ENCODE data around the gene HK3. TPM values are rescaled to one million over a fixed set of nuclear protein-coding genes. Genes with fewer than 3 reads are reported as not detected.
A peak's percentile ranks its signal among the peaks of the same experiment; 100 is the strongest.

The HK3 gene
- total RNA-seq, 1 experiment from 2014 or later, result not detected

DNA sequence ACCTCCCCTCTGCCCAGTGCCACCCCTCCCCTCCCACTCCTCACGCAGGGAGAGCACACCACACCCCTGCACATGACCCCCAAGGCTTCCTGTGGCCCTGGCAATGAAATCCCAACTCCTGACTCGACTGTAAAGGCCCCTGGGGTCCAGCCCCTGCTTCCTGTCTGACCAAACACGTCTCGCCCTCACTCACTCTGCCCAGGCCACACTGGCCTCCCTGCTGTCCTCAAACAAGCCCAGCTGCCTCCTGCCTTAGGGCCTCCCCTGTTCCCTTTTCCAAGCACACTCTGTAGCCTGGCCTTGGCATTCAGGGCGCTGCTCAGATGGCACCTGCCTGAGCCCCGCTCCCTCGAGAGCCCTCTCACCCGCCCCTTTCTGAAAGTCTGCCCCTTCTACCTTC is 42.4 kb downstream of the HK3 start:
- in situ Hi-C loops (cut with HindIII; ENCODE audit: low sequenced_read_pairs), result no loop called here

DNA sequence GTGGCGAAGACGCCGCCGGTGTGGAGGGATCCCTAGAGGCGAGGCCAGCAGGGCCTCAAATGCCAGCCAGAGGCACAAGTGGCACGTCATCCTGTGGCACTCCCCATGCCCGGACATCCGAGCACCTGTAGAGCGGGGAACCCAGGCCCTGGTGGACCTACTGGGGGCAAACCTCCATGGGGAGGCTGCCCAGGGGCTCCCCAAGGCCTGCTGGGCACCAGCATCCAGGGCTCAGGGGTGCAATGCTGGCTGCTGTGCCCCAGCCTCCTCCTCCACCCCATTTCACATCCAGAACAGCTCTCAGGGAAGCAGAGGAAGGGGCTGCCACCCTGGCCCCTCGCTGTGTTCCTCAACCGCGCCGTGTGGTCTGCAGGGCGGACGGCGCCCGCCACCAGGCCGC is 43.5 kb downstream of the HK3 start:
- in situ Hi-C loops (cut with HindIII; ENCODE audit: low sequenced_read_pairs), result no loop called here

More for the DNA sequence above, 42.4 kb downstream of the HK3 start:
- DNase-seq (ENCODE audit: low spot score), result no peak

DNA sequence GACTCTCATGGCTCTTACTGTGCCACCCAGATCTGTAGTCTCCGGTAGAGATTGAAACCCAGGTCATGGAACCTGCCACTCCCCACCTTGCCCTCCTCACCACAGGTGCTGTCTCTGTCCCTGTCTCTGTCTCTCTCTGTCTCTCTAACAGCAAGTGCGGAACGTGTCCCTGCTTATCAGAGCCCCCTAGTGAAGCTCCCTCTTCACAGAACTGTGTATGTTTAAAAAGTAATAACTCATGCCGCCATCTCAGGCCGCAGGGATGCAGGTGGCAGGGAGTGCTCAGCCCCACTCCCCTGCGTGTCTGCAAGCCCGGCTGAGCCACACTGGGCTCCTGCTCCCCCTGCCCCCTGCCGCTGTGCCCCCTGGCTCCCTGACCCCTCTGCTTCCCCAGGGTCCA is 45.0 kb downstream of the HK3 start:
- DNase-seq (ENCODE audit: low spot score), result no peak
- in situ Hi-C loops (cut with HindIII; ENCODE audit: low sequenced_read_pairs), result no loop called here

More for the DNA sequence above, 43.5 kb downstream of the HK3 start:
- no peak for DNase-seq (ENCODE audit: low spot score)

DNA sequence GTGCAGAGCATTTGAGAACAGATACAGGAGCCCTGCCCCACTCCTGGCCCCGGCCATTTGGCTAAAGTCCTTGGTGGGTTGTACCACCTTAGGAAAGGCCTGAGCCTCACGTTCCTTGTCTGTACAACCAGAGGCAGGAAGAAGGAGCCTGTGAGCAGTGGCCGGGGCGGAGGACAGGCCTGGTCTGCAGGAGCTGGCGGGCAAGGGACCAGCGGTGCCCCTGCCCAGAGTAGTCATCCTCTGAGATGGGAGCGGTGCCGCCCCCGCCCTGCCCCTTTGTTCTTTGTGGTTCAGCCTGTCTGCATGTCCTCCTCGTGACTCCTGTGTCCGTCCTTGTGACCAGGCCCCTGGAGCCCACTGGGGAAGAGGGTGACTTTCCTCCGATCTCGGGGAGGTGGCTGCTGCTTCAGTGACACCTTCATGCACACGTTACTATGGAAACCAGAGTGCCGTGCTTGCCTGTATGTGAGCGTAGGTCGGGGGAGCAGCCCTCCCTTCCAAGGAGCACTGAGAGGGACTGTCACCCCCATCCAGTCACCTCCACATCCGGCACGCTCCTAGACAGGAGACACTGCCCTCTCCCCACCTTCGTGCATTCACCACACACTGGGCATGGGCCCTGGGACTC is 45.9 kb downstream of the HK3 start:
- no peak for DNase-seq (ENCODE audit: low spot score)
- in situ Hi-C loops (cut with HindIII; ENCODE audit: low sequenced_read_pairs), result no loop called here

DNA sequence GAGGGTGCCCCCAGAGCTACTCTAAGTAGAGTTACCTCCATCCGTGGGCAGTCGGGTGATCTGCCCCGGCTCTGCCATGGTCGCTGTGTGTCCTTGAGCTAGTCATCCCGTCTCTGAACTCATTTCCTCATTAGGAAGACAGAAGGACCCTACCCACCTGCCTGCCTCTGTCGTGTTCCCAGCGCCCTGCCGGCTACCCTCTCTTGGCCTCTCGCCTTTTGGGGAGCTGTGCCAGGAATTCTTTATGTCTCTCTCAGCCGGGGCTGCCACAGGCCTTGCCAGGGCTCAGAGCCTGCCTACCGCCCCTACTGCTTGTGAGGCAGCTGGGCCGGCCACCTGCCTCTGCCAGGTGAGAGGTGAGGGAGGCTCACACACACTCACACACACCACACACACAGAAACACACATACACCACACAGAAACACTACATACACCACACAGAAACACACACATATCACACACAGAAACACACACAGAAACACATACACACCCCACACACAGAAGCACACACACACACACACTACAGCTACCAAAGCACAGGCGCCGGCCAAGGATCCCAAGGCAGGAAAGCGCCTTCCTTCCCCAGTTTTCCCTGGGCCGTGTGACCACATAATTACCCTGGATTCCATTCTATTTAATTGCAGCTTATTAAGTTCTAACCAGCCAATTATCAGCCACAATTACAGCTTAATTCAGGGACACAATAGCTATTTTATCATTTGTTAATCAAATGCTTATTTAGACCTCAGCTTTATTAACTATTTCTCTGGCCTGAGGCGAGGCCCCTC is 47.1 kb downstream of the HK3 start:
- DNase-seq (ENCODE audit: low spot score), result peak; percentile 91
- in situ Hi-C loops (cut with HindIII; ENCODE audit: low sequenced_read_pairs), result no loop called here

DNA sequence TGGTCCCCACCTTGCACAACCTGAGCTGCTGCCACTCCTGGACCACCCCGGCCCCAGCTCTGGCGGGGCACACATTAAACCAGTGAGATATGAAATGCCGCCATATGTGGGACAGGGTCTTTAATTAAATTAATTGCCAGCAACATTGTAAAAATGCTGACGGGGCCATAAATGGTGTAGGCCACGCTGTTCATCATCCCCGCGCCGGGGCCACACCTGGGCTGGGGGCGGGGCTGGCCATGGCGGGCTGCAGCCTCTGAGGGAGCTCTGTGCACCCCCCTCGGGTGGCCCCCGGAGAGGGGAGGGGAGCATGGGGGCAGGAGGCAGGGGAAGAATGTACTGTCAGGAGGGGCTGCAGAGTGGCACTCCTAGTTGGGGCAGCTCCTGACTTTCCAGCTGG is 47.8 kb downstream of the HK3 start:
- in situ Hi-C loops (cut with HindIII; ENCODE audit: low sequenced_read_pairs), result no loop called here

DNA sequence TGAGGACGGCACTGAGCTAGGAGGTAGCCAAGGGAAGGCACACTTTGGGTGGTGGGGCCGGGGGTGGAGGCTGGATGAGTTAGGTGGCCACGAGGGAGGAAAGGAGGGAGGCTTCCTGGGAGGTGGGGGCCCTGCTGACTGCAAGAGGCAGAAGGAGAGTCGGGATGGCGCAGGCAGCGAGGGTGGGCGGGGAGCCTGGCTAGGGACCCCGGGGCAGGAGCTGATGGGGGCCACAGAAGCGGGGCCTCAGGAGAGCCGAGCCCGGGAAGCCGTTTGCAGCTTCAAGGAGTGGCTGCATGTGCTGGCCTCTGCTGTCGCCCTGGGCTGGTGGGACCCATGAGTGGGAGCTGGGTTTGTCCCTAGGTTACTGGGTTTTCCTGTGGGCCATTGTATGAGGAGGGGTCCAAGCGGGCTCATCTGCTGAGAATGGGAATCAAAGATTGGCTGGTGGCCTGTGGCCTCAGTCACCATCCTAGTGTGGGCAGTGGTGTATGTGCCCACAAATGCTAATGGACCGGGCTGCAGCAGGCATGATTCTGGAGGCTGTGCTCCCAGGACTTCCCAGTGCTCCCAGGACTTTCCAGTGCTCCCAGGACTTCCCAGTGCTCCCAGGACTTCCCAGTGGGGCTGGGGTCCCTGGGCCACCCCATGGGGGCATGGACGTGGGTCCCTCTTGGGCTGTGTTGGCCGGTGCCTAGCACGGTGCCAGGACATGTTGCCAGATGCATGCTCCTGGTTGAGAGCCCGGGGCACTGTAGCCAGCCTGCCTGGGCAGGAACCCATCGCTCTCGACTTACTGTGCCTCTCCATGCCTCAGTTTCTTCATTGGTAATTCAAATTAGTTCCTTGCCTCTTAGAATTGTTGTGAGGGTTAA is 48.5 kb downstream of the HK3 start:
- in situ Hi-C loops (cut with HindIII; ENCODE audit: low sequenced_read_pairs), result no loop called here

More for the DNA sequence above, 47.8 kb downstream of the HK3 start:
- DNase-seq (ENCODE audit: low spot score), result no peak

DNA sequence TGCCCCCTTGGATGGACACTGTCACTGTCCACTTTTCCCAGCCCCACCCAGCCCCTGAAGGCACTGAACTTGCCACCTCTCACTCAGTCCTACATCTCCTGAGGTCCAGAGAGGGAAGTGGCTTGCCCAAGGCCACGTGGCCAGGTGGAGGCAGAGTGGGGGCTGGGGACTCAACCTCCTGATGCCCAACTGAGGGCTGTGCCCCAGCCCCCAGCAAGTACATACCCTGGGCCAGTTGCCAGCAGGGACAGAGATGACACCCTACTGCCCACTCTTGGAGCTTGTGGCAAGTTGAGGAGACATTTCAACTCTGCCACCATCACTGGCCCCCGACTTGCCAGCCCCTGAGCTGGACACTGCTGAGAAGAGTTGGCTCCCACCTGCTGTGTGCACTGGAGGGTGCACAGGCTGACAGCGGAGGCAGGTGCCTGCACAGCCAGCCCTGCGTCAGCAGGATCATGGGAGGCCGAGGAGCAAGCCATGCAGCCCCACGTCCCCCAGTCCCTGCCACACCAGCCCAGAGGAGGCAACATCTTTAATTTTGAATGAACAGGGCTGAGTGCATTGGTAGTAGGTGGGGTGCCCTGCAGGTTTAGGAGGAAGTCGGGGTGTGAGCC is 49.4 kb downstream of the HK3 start:
- no peak for DNase-seq (ENCODE audit: low spot score)
- in situ Hi-C loops (cut with HindIII; ENCODE audit: low sequenced_read_pairs), result no loop called here

More for the DNA sequence above, 48.5 kb downstream of the HK3 start:
- DNase-seq (ENCODE audit: low spot score), result no peak

DNA sequence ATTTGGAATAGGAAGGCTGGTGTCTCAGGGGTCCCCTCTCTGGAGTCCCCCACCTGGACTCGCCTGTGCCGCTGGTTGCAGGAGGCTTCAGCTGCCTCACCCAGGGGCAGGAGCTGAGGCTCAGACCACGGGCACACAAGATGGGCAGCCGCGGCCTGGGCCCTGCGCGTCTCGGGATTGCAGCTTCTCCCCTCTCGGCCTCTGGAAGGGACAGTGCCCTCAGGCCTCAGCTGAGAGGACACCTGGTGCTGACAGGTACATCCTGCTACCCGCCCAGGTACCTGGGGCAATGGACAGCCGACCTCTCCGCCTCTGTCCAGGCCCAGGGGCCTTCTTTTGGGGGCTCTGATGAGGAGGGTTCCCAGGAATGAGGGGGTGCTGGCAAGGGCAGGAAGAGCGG is 50.5 kb downstream of the HK3 start:
- in situ Hi-C loops (cut with HindIII; ENCODE audit: low sequenced_read_pairs), result no loop called here
- DNase-seq (ENCODE audit: low spot score), result no peak

DNA sequence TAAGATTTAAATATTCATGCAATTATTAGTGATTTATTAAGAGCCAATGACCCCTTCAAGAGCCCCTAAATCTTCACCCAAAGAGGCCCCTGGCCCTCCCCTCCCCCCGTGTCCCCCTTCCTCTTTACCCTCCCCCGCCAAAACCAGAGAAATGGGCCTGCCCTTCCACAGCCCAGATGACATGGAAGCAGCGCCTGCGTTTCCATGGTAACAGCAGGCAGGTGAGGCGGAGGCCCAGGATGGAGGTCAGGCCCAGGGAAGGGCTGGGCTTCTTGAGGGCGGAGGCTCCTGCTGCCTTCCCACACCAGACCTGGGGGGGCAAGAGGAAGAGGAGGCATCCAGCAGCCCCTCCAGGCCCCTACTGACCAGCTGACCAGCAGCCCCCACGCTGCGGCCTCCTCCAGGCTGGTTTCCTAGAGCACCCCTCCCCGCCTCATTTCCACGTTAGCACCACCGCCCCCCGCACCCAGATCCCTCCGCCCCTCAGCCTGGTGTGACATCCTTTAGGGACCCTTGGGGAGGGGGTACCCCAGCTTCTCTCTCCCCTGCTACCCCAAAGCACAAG is 51.3 kb downstream of the HK3 start:
- DNase-seq (ENCODE audit: low spot score), result no peak
- in situ Hi-C loops (cut with HindIII; ENCODE audit: low sequenced_read_pairs), result no loop called here

DNA sequence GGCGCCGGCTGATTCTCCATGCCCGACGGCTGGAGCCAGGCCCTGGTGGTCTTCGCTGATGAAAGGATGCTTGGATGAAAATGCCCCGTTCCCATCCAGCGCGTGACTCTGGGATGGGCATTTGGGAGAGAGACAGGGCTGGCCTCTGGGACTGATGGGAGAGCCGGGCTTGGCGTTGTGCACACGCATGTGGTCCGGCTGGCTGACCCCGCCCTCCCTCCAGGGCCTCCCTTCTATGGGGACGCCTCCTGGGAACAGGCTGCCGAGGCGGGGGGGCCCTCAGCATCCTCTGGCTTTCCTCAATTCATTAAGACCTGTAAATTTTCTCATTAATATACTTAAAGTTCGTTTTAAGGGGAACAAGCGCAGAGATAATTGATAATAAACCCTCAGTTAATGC is 52.0 kb downstream of the HK3 start:
- DNase-seq (ENCODE audit: low spot score), result no peak
- in situ Hi-C loops (cut with HindIII; ENCODE audit: low sequenced_read_pairs), result no loop called here

DNA sequence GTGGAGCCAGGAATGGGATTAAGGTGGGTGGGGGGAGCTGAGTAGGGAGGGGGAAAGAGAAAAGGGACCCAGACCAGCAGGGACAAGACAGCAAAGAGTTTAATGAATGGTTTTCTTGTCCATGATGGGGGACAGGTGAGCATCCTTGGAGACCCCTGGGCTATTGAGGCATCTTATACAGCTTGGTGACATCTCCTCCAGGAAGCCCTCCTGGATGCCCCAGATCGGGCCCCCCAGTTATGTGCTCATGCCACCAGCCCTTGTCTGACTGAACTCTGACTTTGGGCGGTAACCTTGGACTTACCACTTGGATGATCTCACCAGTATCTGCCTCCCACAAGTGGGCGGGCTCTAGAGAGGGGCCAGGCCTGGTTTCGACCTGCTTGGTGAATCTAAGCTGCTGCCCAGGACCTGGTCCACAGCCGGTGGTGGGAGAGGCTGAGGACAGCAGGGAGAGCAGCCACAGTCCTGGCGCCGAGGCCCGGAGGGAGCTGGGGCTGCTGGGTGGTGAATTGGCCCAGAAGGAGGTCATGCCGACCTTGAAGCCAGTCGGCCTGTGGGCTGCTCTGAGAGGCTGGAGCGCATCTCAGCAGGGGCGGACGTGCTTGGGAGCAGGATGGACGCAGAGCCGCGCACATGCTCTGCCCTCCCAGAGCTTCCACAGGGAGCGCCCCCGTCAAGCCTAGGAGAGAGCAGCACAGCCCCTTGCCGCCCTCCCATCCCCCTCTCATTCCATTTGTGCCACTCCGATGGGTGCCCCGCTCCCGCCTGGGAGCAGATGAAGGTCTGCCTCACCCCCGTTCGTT is 52.6 kb downstream of the HK3 start:
- in situ Hi-C loops (cut with HindIII; ENCODE audit: low sequenced_read_pairs), result no loop called here

DNA sequence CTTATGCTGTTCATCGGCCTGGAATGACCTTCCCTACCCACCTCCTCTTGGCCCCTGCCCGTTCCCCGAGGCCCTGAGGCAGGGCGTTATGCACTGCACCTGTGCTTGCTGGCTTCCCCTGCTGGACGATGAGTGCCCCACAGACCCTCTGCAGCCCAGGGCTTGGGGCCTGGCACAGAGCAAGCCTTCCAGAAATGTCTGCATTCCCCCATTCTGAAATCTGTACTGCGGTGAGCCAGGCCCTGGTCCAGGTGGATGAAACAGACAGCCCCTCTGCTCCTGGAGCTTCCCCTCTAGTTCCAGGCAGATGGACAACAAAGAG is 53.8 kb downstream of the HK3 start:
- no peak for DNase-seq (ENCODE audit: low spot score)
- in situ Hi-C loops (cut with HindIII; ENCODE audit: low sequenced_read_pairs), result no loop called here

More for the DNA sequence above, 52.6 kb downstream of the HK3 start:
- DNase-seq (ENCODE audit: low spot score), result no peak

DNA sequence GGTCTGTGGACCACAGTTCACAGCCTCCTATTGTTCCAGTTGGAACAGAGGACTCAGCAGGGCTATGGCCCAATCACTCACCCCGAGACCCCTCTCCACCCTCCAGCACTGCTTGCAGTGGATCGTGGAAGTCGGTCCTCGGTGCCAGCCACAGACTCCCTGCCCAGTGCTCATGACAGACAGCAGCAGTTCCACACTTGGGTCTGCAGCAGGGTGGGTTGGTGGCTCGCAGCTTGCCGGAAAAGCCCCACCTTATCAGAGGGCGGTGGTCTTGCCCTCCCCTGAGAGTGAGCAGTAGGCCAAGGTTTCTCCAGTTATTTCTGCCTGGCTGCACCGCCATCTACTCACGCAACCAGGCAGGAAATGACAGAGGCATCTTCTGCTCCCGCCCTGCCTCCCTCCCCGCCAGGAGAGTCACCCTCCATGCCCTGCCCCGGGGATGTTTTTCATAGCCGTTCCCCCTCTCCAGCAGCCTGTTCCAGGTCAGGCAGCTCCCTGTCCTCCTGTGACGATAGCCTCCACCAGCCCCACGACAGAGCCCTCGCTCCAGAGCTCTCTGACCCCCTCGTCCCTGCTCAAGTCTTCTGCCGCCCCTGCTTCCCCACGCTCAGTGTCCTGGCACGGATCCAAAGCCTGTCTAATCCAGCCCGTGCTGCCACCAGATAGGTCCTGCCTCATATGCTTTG is 54.3 kb downstream of the HK3 start:
- in situ Hi-C loops (cut with HindIII; ENCODE audit: low sequenced_read_pairs), result no loop called here
- peak; percentile 65 for DNase-seq (ENCODE audit: low spot score)

DNA sequence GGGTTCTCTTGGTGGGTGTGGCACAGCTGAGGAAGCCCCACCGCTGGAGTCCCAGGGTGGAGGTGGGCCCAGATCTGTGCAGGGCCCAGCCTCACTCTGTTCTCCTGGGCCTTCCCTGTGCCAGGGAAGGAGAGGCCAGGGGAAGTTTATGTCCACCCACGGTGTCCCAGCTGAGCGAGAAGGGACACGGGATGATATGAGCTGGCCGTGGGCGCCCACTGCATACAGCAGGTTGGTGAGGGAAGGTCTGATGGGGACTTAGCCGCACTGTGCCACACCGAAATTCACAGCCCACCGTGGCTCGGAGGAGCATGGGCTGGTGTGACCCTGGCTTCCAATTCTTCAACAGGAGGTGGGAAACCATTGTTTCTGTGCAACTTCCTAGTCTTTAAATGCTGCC is 54.9 kb downstream of the HK3 start:
- in situ Hi-C loops (cut with HindIII; ENCODE audit: low sequenced_read_pairs), result no loop called here

DNA sequence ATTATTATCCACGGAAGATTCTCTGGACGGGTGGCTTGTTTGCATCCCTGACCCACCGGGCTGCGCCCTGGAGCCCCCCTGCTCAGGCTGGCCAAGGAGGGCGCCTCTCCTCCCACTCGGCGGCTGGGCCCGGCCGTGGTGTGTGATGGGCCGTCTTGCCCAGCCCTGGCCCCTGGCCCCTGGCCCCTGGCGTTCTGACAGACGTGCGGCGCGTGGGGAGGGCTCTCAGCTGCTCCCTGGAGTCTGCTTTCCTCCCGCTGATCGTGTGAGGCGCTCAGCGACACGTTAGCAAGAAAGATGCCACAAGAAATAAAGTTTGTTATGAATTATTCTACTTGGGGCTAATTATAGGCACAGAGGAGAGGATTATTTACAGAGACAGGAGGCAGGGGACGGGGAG is 55.5 kb downstream of the HK3 start:
- in situ Hi-C loops (cut with HindIII; ENCODE audit: low sequenced_read_pairs), result no loop called here
- no peak for DNase-seq (ENCODE audit: low spot score)

More for the DNA sequence above, 54.9 kb downstream of the HK3 start:
- no peak for DNase-seq (ENCODE audit: low spot score)

DNA sequence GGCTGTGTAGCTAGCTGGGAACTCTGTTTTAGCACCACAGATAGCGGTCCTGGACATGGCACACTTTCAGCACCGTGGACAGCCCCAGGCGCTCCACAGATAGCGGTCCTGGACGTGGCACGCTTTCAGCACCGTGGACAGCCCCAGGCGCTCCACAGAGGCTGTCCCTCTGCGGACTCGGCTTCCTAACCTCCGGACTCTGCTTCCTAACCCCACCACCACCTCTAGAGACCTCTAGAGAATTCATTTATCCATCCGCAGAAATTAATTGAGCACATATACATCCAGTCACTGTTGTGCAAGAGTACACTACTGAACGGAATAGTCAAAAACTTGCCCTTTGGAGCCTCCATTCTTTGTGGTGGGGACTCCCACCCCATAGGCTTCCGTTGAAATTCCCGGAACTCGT is 61.4 kb downstream of the HK3 start:
- in situ Hi-C loops (cut with HindIII; ENCODE audit: low sequenced_read_pairs), result no loop called here
- no peak for DNase-seq (ENCODE audit: low spot score)
